Measurements from ENCODE around the gene ENPP3. TPM values are rescaled to one million over a fixed set of nuclear protein-coding genes. Genes with fewer than 3 reads are reported as not detected.

The ENPP3 gene
- total RNA-seq, 1 donor, result not detected

DNA sequence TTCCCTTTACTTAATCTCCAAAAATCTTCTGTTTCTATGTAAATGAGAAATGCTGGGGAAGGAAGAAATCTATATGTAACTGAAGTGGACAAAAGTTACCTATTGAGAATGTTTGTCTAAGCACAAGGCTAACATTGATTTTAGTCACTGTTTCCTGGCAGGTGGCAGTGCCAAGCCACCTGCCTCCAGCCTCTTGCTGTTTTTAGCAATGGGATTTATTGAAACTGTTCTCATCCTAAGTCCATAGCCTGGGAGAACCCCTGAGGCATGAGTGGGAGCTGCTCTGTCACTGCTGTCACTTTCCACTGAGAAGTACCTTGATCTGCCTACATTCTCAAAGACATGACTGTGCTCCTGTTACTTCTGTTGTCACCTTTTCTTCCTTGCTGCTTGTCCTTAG lies 14.7 kb downstream of the ENPP3 start:
- TF ChIP-seq CTCF (IDR thresholded peaks at IDR 0.05; ENCODE audit: insufficient read depth, low read depth, low read length), result no peak
- DNase-seq (ENCODE audit: low read depth), result no peak

GRCh38 chr6:131652472-131652871 lies 15.4 kb downstream of the ENPP3 start:
- no peak for DNase-seq (ENCODE audit: low read depth)
- TF ChIP-seq CTCF (IDR thresholded peaks at IDR 0.05; ENCODE audit: insufficient read depth, low read depth, low read length), result no peak
- no peak overlapping the region for H3K4me3 ChIP-seq (ENCODE audit: low read depth, low read length)

More for the DNA sequence above, 14.7 kb downstream of the ENPP3 start:
- H3K4me3 ChIP-seq (ENCODE audit: low read depth, low read length), result no peak overlapping the region

DNA sequence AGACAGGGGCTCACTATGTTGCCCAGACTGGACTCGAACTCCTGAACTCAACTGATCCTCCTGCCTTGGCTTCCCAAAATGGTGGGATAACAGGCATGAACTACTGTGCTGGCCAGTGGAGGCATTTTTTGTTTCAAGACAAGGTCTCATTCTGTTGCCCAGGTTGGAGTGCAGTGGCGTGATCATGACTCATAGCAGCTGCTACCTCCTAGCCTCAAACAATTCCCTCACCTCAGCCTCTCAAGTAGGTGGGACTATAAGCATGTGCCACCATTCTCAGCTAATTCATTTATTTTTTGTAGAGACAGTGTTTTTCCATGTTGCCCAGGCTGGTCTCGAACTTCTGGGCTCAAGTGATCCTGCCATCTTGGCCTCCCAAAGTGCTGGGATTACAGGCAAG lies 17.2 kb downstream of the ENPP3 start:
- no peak overlapping the region for H3K4me3 ChIP-seq (ENCODE audit: low read depth, low read length)
- TF ChIP-seq CTCF (IDR thresholded peaks at IDR 0.05; ENCODE audit: insufficient read depth, low read depth, low read length), result no peak
- DNase-seq (ENCODE audit: low read depth), result no peak

GRCh38 chr6:131655387-131655786 lies 18.3 kb downstream of the ENPP3 start:
- no peak for DNase-seq (ENCODE audit: low read depth)
- no peak for TF ChIP-seq CTCF (IDR thresholded peaks at IDR 0.05; ENCODE audit: insufficient read depth, low read depth, low read length)
- no peak overlapping the region for H3K4me3 ChIP-seq (ENCODE audit: low read depth, low read length)

DNA sequence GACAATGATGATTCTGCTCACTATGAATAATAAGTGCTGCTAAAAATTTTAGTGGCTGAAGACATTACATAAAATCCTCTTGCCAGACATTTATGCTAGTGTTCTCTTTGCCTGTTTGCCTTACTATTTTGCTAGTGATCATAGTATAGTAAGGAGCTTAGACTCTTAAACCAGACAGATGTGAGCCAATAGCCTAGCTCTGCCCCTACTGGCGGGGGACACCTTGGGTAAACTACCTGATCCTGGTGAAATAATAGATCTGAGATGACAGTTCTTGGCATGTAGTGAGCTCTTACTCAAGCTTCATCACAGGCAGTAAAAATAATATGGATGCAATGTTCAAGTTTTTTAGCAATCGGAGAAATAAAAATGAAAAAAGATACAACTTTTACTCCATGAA lies 18.8 kb downstream of the ENPP3 start:
- no peak overlapping the region for H3K4me3 ChIP-seq (ENCODE audit: low read depth, low read length)
- no peak for DNase-seq (ENCODE audit: low read depth)
- TF ChIP-seq CTCF (IDR thresholded peaks at IDR 0.05; ENCODE audit: insufficient read depth, low read depth, low read length), result no peak

GRCh38 chr6:131656667-131657066 lies 19.6 kb downstream of the ENPP3 start:
- no peak overlapping the region for H3K4me3 ChIP-seq (ENCODE audit: low read depth, low read length)
- no peak for DNase-seq (ENCODE audit: low read depth)
- no peak for TF ChIP-seq CTCF (IDR thresholded peaks at IDR 0.05; ENCODE audit: insufficient read depth, low read depth, low read length)

DNA sequence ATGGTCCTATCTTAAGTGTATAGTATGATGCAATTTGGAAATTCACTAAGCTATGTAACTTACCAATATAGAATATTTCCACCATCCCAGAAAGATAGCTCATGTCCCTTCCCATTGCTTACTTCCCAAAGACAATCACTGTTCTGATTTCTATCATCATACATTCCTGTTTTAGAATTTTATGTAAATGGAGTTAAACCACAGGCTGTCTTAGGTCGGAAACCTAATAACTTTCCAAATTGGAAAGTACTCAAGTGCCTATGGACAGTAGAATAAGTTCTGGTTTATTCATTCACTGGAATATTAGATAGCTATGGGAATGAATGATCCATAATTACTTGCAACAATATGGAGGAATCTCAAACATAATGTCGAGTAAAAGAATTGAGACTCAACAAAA lies 20.1 kb downstream of the ENPP3 start:
- H3K4me3 ChIP-seq (ENCODE audit: low read depth, low read length), result no peak overlapping the region
- TF ChIP-seq CTCF (IDR thresholded peaks at IDR 0.05; ENCODE audit: insufficient read depth, low read depth, low read length), result no peak
- DNase-seq (ENCODE audit: low read depth), result no peak
